Mucosa of descending colon (tissue), 3 donors: ENCODE measurements around the gene LIPH. TPM values are rescaled to one million over a fixed set of nuclear protein-coding genes. Genes with fewer than 3 reads are reported as not detected.
"Not testable (repeated sequence)": the region's sequence is repeated elsewhere in the genome, so short reads cannot be mapped to it uniquely, and the experiment has no call there.

Experiments
- ATAC-seq: fragments of 200-7000 bp; cut with Tn5 transposase; one replicate; pipeline ENCODE4 v1.9.1; 2020; ENCODE audit warnings: mild to moderate bottlenecking, moderate library complexity
- DNase-seq, 3 donors: peaks; one replicate each; pipeline ENCODE4 v3.0.0-alpha.2; 2020
- H3K36me3 ChIP-seq: fragments of 200-600 bp; one replicate; pipeline ENCODE4 v1.8.0; 2021; ENCODE audit warnings: low read depth, mild to moderate bottlenecking
- H3K4me1 ChIP-seq: fragments of 200-600 bp; one replicate; pipeline ENCODE4 v1.8.0; 2021; ENCODE audit warnings: low read depth, mild to moderate bottlenecking
- H3K4me3 ChIP-seq: fragments of 200-600 bp; one replicate; pipeline ENCODE4 v1.8.0; 2021; ENCODE audit warnings: mild to moderate bottlenecking
- H3K9me3 ChIP-seq: fragments of 200-600 bp; one replicate; pipeline ENCODE4 v1.8.0; 2021; ENCODE audit warnings: mild to moderate bottlenecking
- CTCF ChIP-seq: fragments of 200-600 bp; IDR thresholded peaks from one replicate; pipeline ENCODE4 v1.8.0; 2022; ENCODE audit warnings: antibody characterized with exemption, mild to moderate bottlenecking
- intact Hi-C, 2 donors: fragments of 100-400 bp; cut with DNase I in 1 of 2; cut with micrococcal nuclease in 1 of 2; formaldehyde crosslinking; loops; one replicate each; pipeline versions ENCODE4 v1.11.0 to v1.11.1; 2022; cut with DNase I, micrococcal nuclease
- total RNA-seq, 3 donors: library from RNA; stranded (reverse); fragmentation: NEBNext Ultra II Directional in 2 of 3; extraction: Animal tissue kit (Norgen Biotek cat#: 25700) in 2 of 3; gene quantifications; one replicate each; pipeline versions ENCODE4 v1.2.1 to v1.2.4, GENCODE V29; 2021 to 2023
- donor health status: DM: no; HTN: no; CAD: no; lungs with moderate emphysema.
- donor health status: DM: no; HTN: no; CAD: no.
- donor health status: DM: no; HTN: yes; CAD: no.

The LIPH gene
- total RNA-seq, 3 donors from 2014 or later: 46.3 to 165 (median 122) TPM

- ATAC-seq (peak; percentile 81), DNase-seq (no peak)
- peaks cover 7% of the 10 kb centered on the region for H3K4me1 ChIP-seq
- no peak overlapping the region for H3K4me3 ChIP-seq
- no peaks in the 10 kb centered on the region for H3K36me3 ChIP-seq
- intact Hi-C loops: no loop called here
- no peak for TF ChIP-seq CTCF
- no peaks in the 10 kb centered on the region for H3K9me3 ChIP-seq
Observed at GRCh38 chr3:185489462-185489861, 62.9 kb downstream of the LIPH start.

- Histone ChIP-seq H3K9me3 (no peaks in the 10 kb centered on the region), H3K4me3 (no peak overlapping the region), H3K36me3 (no peaks in the 10 kb centered on the region), H3K4me1 (peaks cover 7% of the 10 kb centered on the region)
- ATAC-seq (peak; percentile 14), DNase-seq (no peak)
- intact Hi-C loops: no loop called here
- no peak for TF ChIP-seq CTCF
Observed at GRCh38 chr3:185488465-185488864, 63.9 kb downstream of the LIPH start.

- peaks cover 7% of the 10 kb centered on the region for H3K4me1 ChIP-seq
- DNase-seq (no peak), ATAC-seq (no peak)
- no peak overlapping the region for H3K4me3 ChIP-seq
- TF ChIP-seq CTCF: no peak
- intact Hi-C loops: no loop called here
- no peaks in the 10 kb centered on the region for H3K36me3 ChIP-seq
- H3K9me3 ChIP-seq: no peaks in the 10 kb centered on the region
Observed at GRCh38 chr3:185486394-185486793, 66.0 kb downstream of the LIPH start.

GRCh38 chr3:185484296-185484695 lies 68.1 kb downstream of the LIPH start:
- no peak for DNase-seq
- Histone ChIP-seq H3K9me3 (no peaks in the 10 kb centered on the region), H3K4me3 (no peak overlapping the region), H3K36me3 (no peaks in the 10 kb centered on the region), H3K4me1 (peaks cover 5% of the 10 kb centered on the region)
- TF ChIP-seq CTCF: no peak
- no peak for ATAC-seq
- intact Hi-C loops: no loop called here

GRCh38 chr3:185479373-185479945 lies 72.9 kb downstream of the LIPH start:
- H3K4me3 ChIP-seq: no peak overlapping the region
- DNase-seq: no peak
- TF ChIP-seq CTCF: no peak
- intact Hi-C loops: no loop called here
- no peak for ATAC-seq
- no peaks in the 10 kb centered on the region for H3K9me3 ChIP-seq
- H3K36me3 ChIP-seq: no peaks in the 10 kb centered on the region
- H3K4me1 ChIP-seq: no peaks in the 10 kb centered on the region

- no peak for TF ChIP-seq CTCF
- ATAC-seq (peak; percentile 84), DNase-seq (peak in 1 of 3 donors; percentile 36)
- Histone ChIP-seq H3K36me3 (peaks cover 3% of the 10 kb centered on the region), H3K4me3 (no peak overlapping the region), H3K4me1 (no peaks in the 10 kb centered on the region), H3K9me3 (no peaks in the 10 kb centered on the region)
- intact Hi-C loops: no loop called here
Observed at GRCh38 chr3:185477316-185477715, 75.1 kb downstream of the LIPH start.

- H3K9me3 ChIP-seq, intact Hi-C loops, DNase-seq, H3K4me3 ChIP-seq, ATAC-seq, H3K36me3 ChIP-seq, H3K4me1 ChIP-seq: not testable (repeated sequence)
Observed at GRCh38 chr3:185474922-185475321, 77.5 kb downstream of the LIPH start.
